GM23338 (cell line): Measurements from ENCODE around the gene FCN3. TPM values are rescaled to one million over a fixed set of nuclear protein-coding genes. Genes with fewer than 3 reads are reported as not detected.

ENCODE experiments used
- ATAC-seq: fragments of 200-7000 bp; cut with Tn5 transposase; 3 replicates; pipeline ENCODE4 v1.9.1; 2020
- DNase-seq: peaks from one replicate; pipeline ENCODE4 v3.0.0-alpha.2; 2015; ENCODE audit warnings: low spot score
- H2AFZ ChIP-seq: fragments of 200-600 bp; sonication (generic); 2 replicates; pipeline ENCODE4 v1.8.0; 2016; ENCODE audit warnings: antibody characterized with exemption, mild to moderate bottlenecking, moderate library complexity
- H3F3A ChIP-seq: fragments of 200-600 bp; sonication (generic); replicated peaks from 2 replicates; pipeline ENCODE4 v1.8.0; 2017; ENCODE audit warnings: antibody characterized with exemption, mixed run types, low read depth
- H3K27ac ChIP-seq: fragments of 200-600 bp; sonication (generic); 2 replicates; pipeline ENCODE4 v1.6.1; 2016; ENCODE audit warnings: low read depth
- H3K27me3 ChIP-seq: fragments of 200-600 bp; sonication (generic); 2 replicates; pipeline ENCODE4 v1.8.0; 2016; ENCODE audit warnings: mild to moderate bottlenecking, mixed run types, moderate library complexity; ENCODE audit not compliant: insufficient read depth
- H3K36me3 ChIP-seq: fragments of 200-600 bp; sonication (generic); 2 replicates; pipeline ENCODE4 v1.8.0; 2016; ENCODE audit warnings: mild to moderate bottlenecking; ENCODE audit not compliant: insufficient read depth
- H3K4me1 ChIP-seq: fragments of 200-600 bp; sonication (generic); 2 replicates; pipeline ENCODE4 v1.8.0; 2016; ENCODE audit warnings: mild to moderate bottlenecking, moderate library complexity; ENCODE audit not compliant: insufficient read depth
- H3K4me2 ChIP-seq: fragments of 200-600 bp; sonication (generic); 2 replicates; pipeline ENCODE4 v1.7.1; 2017; ENCODE audit warnings: mixed run types
- H3K4me3 ChIP-seq: fragments of 200-600 bp; sonication (generic); 2 replicates; pipeline ENCODE4 v1.6.1; 2016; ENCODE audit warnings: mixed run types
- H3K79me2 ChIP-seq: fragments of 200-600 bp; sonication (generic); replicated peaks from 2 replicates; pipeline ENCODE4 v1.8.0; 2017; ENCODE audit warnings: mild to moderate bottlenecking; ENCODE audit not compliant: insufficient read depth
- H3K9me2 ChIP-seq: fragments of 200-600 bp; sonication (generic); 2 replicates; pipeline ENCODE4 v1.8.0; 2017; ENCODE audit not compliant: insufficient read depth
- H4K20me1 ChIP-seq: fragments of 200-600 bp; sonication (generic); replicated peaks from 2 replicates; pipeline ENCODE4 v1.8.0; 2017; ENCODE audit warnings: mild to moderate bottlenecking; ENCODE audit not compliant: insufficient read depth
- H3K27ac Mint-ChIP-seq: 2 replicates; pipeline ENCODE4 v1.8.0; 2020; ENCODE audit warnings: inconsistent platforms, mild to moderate bottlenecking, moderate library complexity, mixed read lengths
- H3K27me3 Mint-ChIP-seq: 3 replicates; pipeline ENCODE4 v1.8.0; 2022; ENCODE audit warnings: low read depth, mild to moderate bottlenecking, moderate library complexity, mixed read lengths, inconsistent platforms; ENCODE audit not compliant: insufficient read depth, poor library complexity
- H3K36me3 Mint-ChIP-seq: 3 replicates; pipeline ENCODE4 v1.8.0; 2021; ENCODE audit warnings: low read depth, mild to moderate bottlenecking, inconsistent platforms, moderate library complexity, mixed read lengths
- H3K4me1 Mint-ChIP-seq: 3 replicates; pipeline ENCODE4 v1.8.0; 2020; ENCODE audit warnings: mild to moderate bottlenecking, inconsistent platforms, mixed read lengths
- H3K4me3 Mint-ChIP-seq: 3 replicates; pipeline ENCODE4 v1.8.0; 2021; ENCODE audit warnings: moderate library complexity, mild to moderate bottlenecking, inconsistent platforms, mixed read lengths
- H3K9me3 Mint-ChIP-seq: 3 replicates; pipeline ENCODE4 v1.8.0; 2020; ENCODE audit warnings: moderate library complexity, mild to moderate bottlenecking, inconsistent platforms, mixed read lengths
- ETS1 ChIP-seq: IDR thresholded peaks from 2 replicates; pipeline ENCODE4 v1.6.1; 2016; ENCODE audit warnings: antibody characterized with exemption
- EZH2 ChIP-seq: fragments of 200-600 bp; sonication (generic); IDR thresholded peaks from one replicate; pipeline ENCODE4 v1.8.0; 2017; ENCODE audit warnings: antibody characterized with exemption, mild to moderate bottlenecking, low read depth; ENCODE audit not compliant: unreplicated experiment
- EZH2phosphoT487 ChIP-seq: fragments of 200-600 bp; sonication (generic); IDR thresholded peaks from one replicate; pipeline ENCODE4 v1.8.1; 2018; ENCODE audit warnings: antibody characterized with exemption; ENCODE audit not compliant: unreplicated experiment
- JUNB ChIP-seq: IDR thresholded peaks from one replicate; pipeline ENCODE4 v1.6.1; 2016; ENCODE audit warnings: antibody characterized with exemption; ENCODE audit not compliant: unreplicated experiment
- STAT1 ChIP-seq: IDR thresholded peaks from one replicate; pipeline ENCODE4 v1.6.1; 2016; ENCODE audit warnings: antibody characterized with exemption; ENCODE audit not compliant: unreplicated experiment
- ZNF331 ChIP-seq: fragments of 250-450 bp; sonication (Bioruptor Pico); IDR thresholded peaks from 2 replicates; pipeline ENCODE4 v1.5.0; 2020; ENCODE audit warnings: low read depth, mild to moderate bottlenecking, moderate library complexity
- ZNF462 ChIP-seq: fragments of 250-450 bp; sonication (Bioruptor Pico); IDR thresholded peaks from 2 replicates; pipeline ENCODE4 v1.5.0; 2020; ENCODE audit warnings: mild to moderate bottlenecking, moderate library complexity
- polyA plus RNA-seq: library from polyadenylated mRNA; unstranded; fragments of >200 nt; fragmentation: Nextera tagmentation; extraction: Ambion mirVana; gene quantifications from 2 replicates; pipeline ENCODE4 v1.2.1, GENCODE V29; 2016
- total RNA-seq: library from RNA; depleted of rRNA; stranded (reverse); fragments of >200 nt; shearing (Covaris generic); gene quantifications from 2 replicates; pipeline ENCODE4 v1.2.3, GENCODE V29; 2014
- TF ChIP-seq, protein P1 (sequence below), 2 experiments: fragments of 200-600 bp in 1 of 2; sonication (generic) in 1 of 2; conservative IDR thresholded peaks; 2 replicates each; pipeline versions ENCODE4 v1.5.1 to v1.6.1; 2016 to 2017; ENCODE audit warnings: antibody characterized with exemption in 2 of 2, low read depth in 2 of 2, mild to moderate bottlenecking in 2 of 2, moderate library complexity in 1 of 2

The FCN3 gene
- total and polyA plus RNA-seq, 2 experiments from 2014 or later, result 0.49 TPM; not detected in 1

GRCh38 chr1:27381969-27382762 lies 7.5 kb upstream of the FCN3 start (continued):
- TF ChIP-seq ETS1, result no peak
- no peak for TF ChIP-seq ZNF331
- TF ChIP-seq EZH2phosphoT487, result no peak
- TF ChIP-seq, protein P1, sequence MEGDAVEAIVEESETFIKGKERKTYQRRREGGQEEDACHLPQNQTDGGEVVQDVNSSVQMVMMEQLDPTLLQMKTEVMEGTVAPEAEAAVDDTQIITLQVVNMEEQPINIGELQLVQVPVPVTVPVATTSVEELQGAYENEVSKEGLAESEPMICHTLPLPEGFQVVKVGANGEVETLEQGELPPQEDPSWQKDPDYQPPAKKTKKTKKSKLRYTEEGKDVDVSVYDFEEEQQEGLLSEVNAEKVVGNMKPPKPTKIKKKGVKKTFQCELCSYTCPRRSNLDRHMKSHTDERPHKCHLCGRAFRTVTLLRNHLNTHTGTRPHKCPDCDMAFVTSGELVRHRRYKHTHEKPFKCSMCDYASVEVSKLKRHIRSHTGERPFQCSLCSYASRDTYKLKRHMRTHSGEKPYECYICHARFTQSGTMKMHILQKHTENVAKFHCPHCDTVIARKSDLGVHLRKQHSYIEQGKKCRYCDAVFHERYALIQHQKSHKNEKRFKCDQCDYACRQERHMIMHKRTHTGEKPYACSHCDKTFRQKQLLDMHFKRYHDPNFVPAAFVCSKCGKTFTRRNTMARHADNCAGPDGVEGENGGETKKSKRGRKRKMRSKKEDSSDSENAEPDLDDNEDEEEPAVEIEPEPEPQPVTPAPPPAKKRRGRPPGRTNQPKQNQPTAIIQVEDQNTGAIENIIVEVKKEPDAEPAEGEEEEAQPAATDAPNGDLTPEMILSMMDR (conservative IDR thresholded peaks at IDR 0.05; ENCODE audit: low read depth in 2 of 2), result no peak

- no peak overlapping the region for H3K4me3 ChIP-seq
- ATAC-seq, result no peak
- no peak overlapping the region for H3K4me3 Mint-ChIP-seq
- TF ChIP-seq, protein P1 (conservative IDR thresholded peaks at IDR 0.05; ENCODE audit: low read depth in 2 of 2), result no peak
- TF ChIP-seq STAT1 (no peak), ETS1 (no peak), JUNB (no peak), ZNF462 (no peak), EZH2 (no peak)
Measured at GRCh38 chr1:27380766-27381733, 6.4 kb upstream of the FCN3 start.

More at GRCh38 chr1:27380766-27381733, 6.4 kb upstream of the FCN3 start:
- Mint-ChIP-seq H3K27ac (no peak overlapping the region), H3K9me3 (no peaks in the 10 kb centered on the region), H3K27me3 (peaks cover 11% of the 10 kb centered on the region), H3K4me1 (peaks cover 6% of the 10 kb centered on the region; the same call in 1 of the 3 replicates), H3K36me3 (no peaks in the 10 kb centered on the region)
- H3K4me2 ChIP-seq, result no peak overlapping the region
- H4K20me1 ChIP-seq, result no peaks in the 10 kb centered on the region
- H3K27me3 ChIP-seq, result peaks cover 5% of the 10 kb centered on the region
- no peak for DNase-seq
- H3K4me1 ChIP-seq, result peaks cover 3% of the 10 kb centered on the region; the same call in 1 of the 2 replicates
- H2AFZ ChIP-seq, result no peak overlapping the region
- no peaks in the 10 kb centered on the region for H3K9me2 ChIP-seq
- no peak overlapping the region for H3K27ac ChIP-seq
- H3K79me2 ChIP-seq, result no peaks in the 10 kb centered on the region
- H3K36me3 ChIP-seq, result no peaks in the 10 kb centered on the region
- no peaks in the 10 kb centered on the region for H3F3A ChIP-seq
